ENCODE measurements around the gene GBP3.
"Not testable (repeated sequence)": the region's sequence is repeated elsewhere in the genome, so short reads cannot be mapped to it uniquely, and the experiment has no call there.

Gene GBP3

GRCh38 chr1:89063094-89063493, 40.4 kb upstream of the GBP3 start:
- no peak overlapping the region for H3K4me3 ChIP-seq (ENCODE audit: low read depth, low read length)
- TF ChIP-seq, protein P1, sequence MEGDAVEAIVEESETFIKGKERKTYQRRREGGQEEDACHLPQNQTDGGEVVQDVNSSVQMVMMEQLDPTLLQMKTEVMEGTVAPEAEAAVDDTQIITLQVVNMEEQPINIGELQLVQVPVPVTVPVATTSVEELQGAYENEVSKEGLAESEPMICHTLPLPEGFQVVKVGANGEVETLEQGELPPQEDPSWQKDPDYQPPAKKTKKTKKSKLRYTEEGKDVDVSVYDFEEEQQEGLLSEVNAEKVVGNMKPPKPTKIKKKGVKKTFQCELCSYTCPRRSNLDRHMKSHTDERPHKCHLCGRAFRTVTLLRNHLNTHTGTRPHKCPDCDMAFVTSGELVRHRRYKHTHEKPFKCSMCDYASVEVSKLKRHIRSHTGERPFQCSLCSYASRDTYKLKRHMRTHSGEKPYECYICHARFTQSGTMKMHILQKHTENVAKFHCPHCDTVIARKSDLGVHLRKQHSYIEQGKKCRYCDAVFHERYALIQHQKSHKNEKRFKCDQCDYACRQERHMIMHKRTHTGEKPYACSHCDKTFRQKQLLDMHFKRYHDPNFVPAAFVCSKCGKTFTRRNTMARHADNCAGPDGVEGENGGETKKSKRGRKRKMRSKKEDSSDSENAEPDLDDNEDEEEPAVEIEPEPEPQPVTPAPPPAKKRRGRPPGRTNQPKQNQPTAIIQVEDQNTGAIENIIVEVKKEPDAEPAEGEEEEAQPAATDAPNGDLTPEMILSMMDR (IDR thresholded peaks at IDR 0.05; ENCODE audit: low read depth, low read length, missing control alignments), result no peak
- no peak for DNase-seq (ENCODE audit: low read depth)

DNA sequence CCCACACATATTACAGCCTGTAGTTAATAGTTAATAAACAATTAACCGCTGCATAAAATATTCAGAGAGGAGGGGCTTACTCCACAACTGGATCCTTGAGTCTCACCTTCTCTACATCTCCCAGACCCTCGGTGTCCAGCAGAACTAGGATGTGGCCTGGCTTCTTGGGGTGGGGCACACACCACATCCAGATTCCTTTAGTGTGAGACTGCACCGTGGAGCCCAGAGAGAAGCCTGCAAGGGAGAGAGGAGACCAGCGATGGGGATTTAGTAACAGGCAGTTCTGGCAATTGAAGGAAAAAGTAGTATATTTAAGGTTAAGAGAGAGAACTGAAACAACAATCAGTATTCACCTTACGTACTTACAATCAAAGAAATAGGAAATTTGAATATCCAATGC, 37.4 kb upstream of the GBP3 start:
- DNase-seq (ENCODE audit: low read depth), result no peak
- H3K4me3 ChIP-seq (ENCODE audit: low read depth, low read length), result no peak overlapping the region
- TF ChIP-seq, protein P1 (IDR thresholded peaks at IDR 0.05; ENCODE audit: low read depth, low read length, missing control alignments), result no peak

DNA sequence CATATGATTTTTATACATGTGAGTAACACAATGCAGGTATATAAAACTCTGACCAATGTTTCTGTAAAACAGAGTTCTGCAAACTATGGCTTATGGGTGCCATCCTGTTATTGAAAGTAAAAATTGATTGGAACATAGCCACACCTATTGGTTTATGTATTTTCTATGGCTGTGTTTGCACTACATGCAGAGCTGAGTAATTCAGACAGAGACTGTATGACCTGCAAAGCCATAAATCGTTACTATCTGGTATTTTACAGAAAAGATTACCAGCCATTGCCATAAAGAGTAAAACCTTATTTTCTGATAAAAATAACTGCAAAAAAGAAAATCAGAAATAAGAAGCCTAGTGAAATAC, 29.3 kb upstream of the GBP3 start:
- H3K4me3 ChIP-seq (ENCODE audit: low read depth, low read length), result no peak overlapping the region
- TF ChIP-seq, protein P1 (IDR thresholded peaks at IDR 0.05; ENCODE audit: low read depth, low read length, missing control alignments), result no peak

DNA sequence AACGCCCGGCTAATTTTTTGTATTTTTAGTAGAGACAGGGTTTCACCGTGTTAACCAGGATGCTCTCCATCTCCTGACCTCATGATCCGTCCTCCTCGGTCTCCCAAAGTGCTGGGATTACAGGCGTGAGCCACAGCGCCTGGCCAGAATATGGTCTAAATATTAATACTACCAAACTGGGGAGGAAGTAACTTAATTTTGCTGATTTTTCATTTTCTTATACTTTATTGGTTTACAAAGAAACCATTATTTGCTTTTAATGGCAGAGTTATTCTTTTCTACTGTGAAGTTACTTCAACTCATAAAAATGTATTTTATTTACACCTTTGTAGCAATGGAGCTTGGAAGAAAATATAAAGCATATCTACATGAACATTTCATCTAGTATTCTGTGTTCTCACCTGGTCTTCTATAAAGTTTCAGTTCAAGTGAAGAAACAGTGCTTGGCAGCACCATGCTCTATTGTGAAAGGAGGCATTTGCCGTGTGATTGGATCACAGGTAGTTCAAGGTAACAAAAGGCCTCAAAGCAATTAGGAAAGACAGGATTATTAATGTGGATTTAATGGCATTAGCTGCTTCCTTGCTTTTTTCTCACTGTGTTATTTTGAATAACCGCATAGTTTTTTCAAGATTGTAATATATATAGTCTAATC, 28.8 kb upstream of the GBP3 start:
- no peak for DNase-seq (ENCODE audit: low read depth)
- TF ChIP-seq, protein P1 (IDR thresholded peaks at IDR 0.05; ENCODE audit: low read depth, low read length, missing control alignments), result no peak
- H3K4me3 ChIP-seq (ENCODE audit: low read depth, low read length), result no peak overlapping the region

More for the DNA sequence above, 29.3 kb upstream of the GBP3 start:
- DNase-seq (ENCODE audit: low read depth), result no peak

DNA sequence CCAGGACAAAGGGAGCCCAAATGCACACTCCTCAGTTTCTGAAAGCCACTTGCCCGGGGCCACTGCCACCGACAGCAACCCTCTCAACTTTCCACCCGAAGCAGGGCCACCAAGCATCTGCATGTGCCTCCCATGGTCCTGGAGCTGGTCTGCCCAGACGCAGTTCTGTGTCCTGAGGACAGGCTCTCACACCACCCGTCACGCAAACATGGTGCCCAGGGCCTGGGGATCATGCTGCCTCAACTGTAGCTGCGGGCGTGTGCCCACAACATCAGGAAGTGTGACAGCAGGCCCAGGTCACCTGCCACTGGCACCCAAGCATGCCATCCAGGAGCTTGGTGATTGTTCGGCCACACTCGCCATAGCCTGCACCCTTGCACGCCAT, 28.0 kb upstream of the GBP3 start:
- H3K4me3 ChIP-seq (ENCODE audit: low read depth, low read length), result no peak overlapping the region
- TF ChIP-seq, protein P1 (IDR thresholded peaks at IDR 0.05; ENCODE audit: low read depth, low read length, missing control alignments), result no peak
- DNase-seq (ENCODE audit: low read depth), result no peak

GRCh38 chr1:89049901-89050648, 27.4 kb upstream of the GBP3 start:
- H3K4me3 ChIP-seq (ENCODE audit: low read depth, low read length); DNase-seq (ENCODE audit: low read depth): not testable (repeated sequence)

GRCh38 chr1:89049187-89049586, 26.5 kb upstream of the GBP3 start:
- not testable (repeated sequence) for H3K4me3 ChIP-seq (ENCODE audit: low read depth, low read length); DNase-seq (ENCODE audit: low read depth)

DNA sequence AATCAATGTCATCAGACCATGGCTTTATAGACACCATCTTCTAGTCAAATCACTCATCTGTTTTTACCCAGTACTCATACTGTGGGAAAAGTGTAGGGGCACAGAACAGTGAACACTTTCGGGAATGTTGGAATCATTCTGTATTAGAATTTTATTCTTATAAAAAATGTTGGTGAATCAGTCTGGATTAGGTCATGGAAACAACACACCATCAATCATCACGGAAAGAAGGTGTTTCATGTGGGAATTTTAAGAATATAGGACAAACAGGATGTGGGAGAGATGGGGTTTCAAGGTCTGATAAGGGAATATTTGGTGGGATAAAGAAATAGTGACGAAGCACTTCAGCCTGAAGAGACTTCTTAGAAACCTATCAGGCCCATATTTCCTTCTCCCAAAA, 25.1 kb upstream of the GBP3 start:
- no peak for DNase-seq (ENCODE audit: low read depth)
- no peak overlapping the region for H3K4me3 ChIP-seq (ENCODE audit: low read depth, low read length)
- TF ChIP-seq, protein P1 (IDR thresholded peaks at IDR 0.05; ENCODE audit: low read depth, low read length, missing control alignments), result no peak

GRCh38 chr1:89046318-89047183, 23.9 kb upstream of the GBP3 start:
- H3K4me3 ChIP-seq (ENCODE audit: low read depth, low read length); DNase-seq (ENCODE audit: low read depth): not testable (repeated sequence)
